A673 (cell line): ENCODE results near the gene SLC6A12.

Experiments used
- EZH2 ChIP-seq: fragments of 200-600 bp; sonication (generic); IDR thresholded peaks from 2 replicates; pipeline ENCODE4 v1.6.1; 2017; ENCODE audit warnings: borderline replicate concordance, low read depth, mild to moderate bottlenecking, mixed read lengths, antibody characterized with exemption, low read length; ENCODE audit not compliant: poor library complexity, severe bottlenecking
- TF ChIP-seq, protein P1 (sequence below): fragments of 300-800, 200-600 bp; sonication (generic); conservative IDR thresholded peaks from 2 replicates; pipeline ENCODE4 v1.5.1; 2017; ENCODE audit warnings: low read depth, mild to moderate bottlenecking, antibody characterized with exemption, low read length, moderate library complexity, mixed read lengths

DNA sequence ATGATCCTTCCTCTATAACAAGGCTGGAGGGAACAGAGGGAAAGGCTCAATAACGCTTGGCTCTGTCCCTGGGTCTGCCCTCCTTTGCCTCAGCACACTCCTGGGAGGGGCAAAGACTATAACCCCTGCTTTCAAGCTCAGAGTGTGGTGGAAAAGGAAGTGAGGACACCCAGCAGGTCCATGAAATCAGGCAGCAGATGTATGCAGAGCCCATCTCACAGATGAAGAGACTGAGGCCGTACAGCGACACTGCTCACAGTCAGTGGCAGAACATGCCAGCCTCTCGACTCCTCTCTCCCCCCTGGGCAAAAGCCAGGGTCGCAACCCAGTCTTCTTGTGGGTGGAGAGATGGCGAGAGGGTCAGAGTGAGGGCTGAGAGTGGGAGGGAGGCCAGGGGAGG, 39.8 kb downstream of the SLC6A12 start:
- TF ChIP-seq, protein P1, sequence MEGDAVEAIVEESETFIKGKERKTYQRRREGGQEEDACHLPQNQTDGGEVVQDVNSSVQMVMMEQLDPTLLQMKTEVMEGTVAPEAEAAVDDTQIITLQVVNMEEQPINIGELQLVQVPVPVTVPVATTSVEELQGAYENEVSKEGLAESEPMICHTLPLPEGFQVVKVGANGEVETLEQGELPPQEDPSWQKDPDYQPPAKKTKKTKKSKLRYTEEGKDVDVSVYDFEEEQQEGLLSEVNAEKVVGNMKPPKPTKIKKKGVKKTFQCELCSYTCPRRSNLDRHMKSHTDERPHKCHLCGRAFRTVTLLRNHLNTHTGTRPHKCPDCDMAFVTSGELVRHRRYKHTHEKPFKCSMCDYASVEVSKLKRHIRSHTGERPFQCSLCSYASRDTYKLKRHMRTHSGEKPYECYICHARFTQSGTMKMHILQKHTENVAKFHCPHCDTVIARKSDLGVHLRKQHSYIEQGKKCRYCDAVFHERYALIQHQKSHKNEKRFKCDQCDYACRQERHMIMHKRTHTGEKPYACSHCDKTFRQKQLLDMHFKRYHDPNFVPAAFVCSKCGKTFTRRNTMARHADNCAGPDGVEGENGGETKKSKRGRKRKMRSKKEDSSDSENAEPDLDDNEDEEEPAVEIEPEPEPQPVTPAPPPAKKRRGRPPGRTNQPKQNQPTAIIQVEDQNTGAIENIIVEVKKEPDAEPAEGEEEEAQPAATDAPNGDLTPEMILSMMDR, result no peak
- TF ChIP-seq EZH2, result no peak
